MM.1S (cell line): ENCODE results near the gene ATF1.

Experiments
- DNase-seq: peaks from one replicate; pipeline ENCODE4 v3.0.0-alpha.2; 2015
- H2AFZ ChIP-seq: fragments of 300-600 bp; sonication (generic); 2 replicates; pipeline ENCODE4 v1.6.0; 2016; ENCODE audit warnings: antibody characterized with exemption, low read length
- H3F3A ChIP-seq: fragments of 300-600 bp; sonication (generic); 2 replicates; pipeline ENCODE4 v1.6.1; 2016; ENCODE audit warnings: mild to moderate bottlenecking, antibody characterized with exemption, low read length, moderate library complexity, mixed read lengths; ENCODE audit not compliant: insufficient read depth
- H3K27ac ChIP-seq: fragments of 300-600 bp; sonication (generic); 2 replicates; pipeline ENCODE4 v1.5.1; 2016; ENCODE audit warnings: mild to moderate bottlenecking, low read length
- H3K27me3 ChIP-seq: fragments of 300-600 bp; sonication (generic); replicated peaks from 2 replicates; pipeline ENCODE4 v1.6.0; 2016; ENCODE audit warnings: low read length; ENCODE audit not compliant: insufficient read depth
- H3K36me3 ChIP-seq: fragments of 300-600 bp; sonication (generic); replicated peaks from 2 replicates; pipeline ENCODE4 v1.6.1; 2016; ENCODE audit warnings: mild to moderate bottlenecking, low read length, mixed read lengths; ENCODE audit not compliant: insufficient read depth
- H3K4me1 ChIP-seq: fragments of 300-600 bp; sonication (generic); 2 replicates; pipeline ENCODE4 v1.6.1; 2016; ENCODE audit warnings: low read length, mixed read lengths
- H3K4me2 ChIP-seq: fragments of 300-600 bp; sonication (generic); 2 replicates; pipeline ENCODE4 v1.6.0; 2016; ENCODE audit warnings: low read depth, low read length
- H3K4me3 ChIP-seq: fragments of 300-600 bp; sonication (generic); 2 replicates; pipeline ENCODE4 v1.5.1; 2016; ENCODE audit warnings: low read length, mixed read lengths
- H3K79me2 ChIP-seq: fragments of 300-600 bp; sonication (generic); 2 replicates; pipeline ENCODE4 v1.6.1; 2016; ENCODE audit warnings: mixed run types, low read length, mixed read lengths
- H3K9ac ChIP-seq: fragments of 300-600 bp; sonication (generic); 2 replicates; pipeline ENCODE4 v1.6.1; 2016; ENCODE audit warnings: low read length, mixed read lengths
- H3K9me2 ChIP-seq: fragments of 300-600 bp; sonication (generic); replicated peaks from 2 replicates; pipeline ENCODE4 v1.6.1; 2016; ENCODE audit warnings: mild to moderate bottlenecking, low read length, mixed read lengths; ENCODE audit not compliant: insufficient read depth
- H3K9me3 ChIP-seq: fragments of 300-600 bp; sonication (generic); replicated peaks from 2 replicates; pipeline ENCODE4 v1.6.1; 2016; ENCODE audit warnings: mild to moderate bottlenecking, low read length, mixed read lengths; ENCODE audit not compliant: insufficient read depth
- H4K20me1 ChIP-seq: fragments of 300-600 bp; sonication (generic); 2 replicates; pipeline ENCODE4 v1.6.1; 2016; ENCODE audit warnings: mild to moderate bottlenecking, low read length, moderate library complexity, mixed read lengths; ENCODE audit not compliant: insufficient read depth
- CTCF ChIP-seq: fragments of 300-600 bp; sonication (generic); IDR thresholded peaks from 2 replicates; pipeline ENCODE4 v1.5.1; 2016; ENCODE audit warnings: antibody characterized with exemption, low read length, mixed read lengths
- EZH2 ChIP-seq: fragments of 300-600 bp; sonication (generic); optimal IDR thresholded peaks from 2 replicates; pipeline ENCODE3; 2017; ENCODE audit warnings: low read depth, mild to moderate bottlenecking, antibody characterized with exemption, low read length, mixed read lengths
- EZH2phosphoT487 ChIP-seq: fragments of 300-600 bp; sonication (generic); IDR thresholded peaks from 2 replicates; pipeline ENCODE4 v1.6.1; 2018; ENCODE audit warnings: antibody characterized with exemption, low read length

The ATF1 gene

GRCh38 chr12:50751948-50752721 lies 11.8 kb upstream of the ATF1 start:
- H3K79me2 ChIP-seq: no peaks in the 10 kb centered on the region
- H3F3A ChIP-seq: no peaks in the 10 kb centered on the region
- H3K4me3 ChIP-seq: no peak overlapping the region
- no peak overlapping the region for H3K9ac ChIP-seq
- peaks cover 10% of the 10 kb centered on the region for H3K4me1 ChIP-seq
- H3K27ac ChIP-seq: peak overlapping the region; percentile 16; the same call in 1 of the 2 replicates
- H3K27me3 ChIP-seq: no peaks in the 10 kb centered on the region
- peak; percentile 55 for DNase-seq
- H4K20me1 ChIP-seq: no peaks in the 10 kb centered on the region
- H3K9me2 ChIP-seq: no peaks in the 10 kb centered on the region
- H3K9me3 ChIP-seq: no peaks in the 10 kb centered on the region
- no peak overlapping the region for H2AFZ ChIP-seq
- H3K4me2 ChIP-seq: peak overlapping the region; percentile 12; the same call in 1 of the 2 replicates
- H3K36me3 ChIP-seq: no peaks in the 10 kb centered on the region
- no peak for TF ChIP-seq CTCF
- TF ChIP-seq EZH2phosphoT487: no peak
- TF ChIP-seq EZH2: no peak

- Histone ChIP-seq H4K20me1 (no peaks in the 10 kb centered on the region), H3K27me3 (no peaks in the 10 kb centered on the region), H3K79me2 (no peaks in the 10 kb centered on the region), H3K9ac (no peak overlapping the region), H3K4me2 (no peak overlapping the region), H2AFZ (no peak overlapping the region), H3K36me3 (no peaks in the 10 kb centered on the region), H3K9me3 (no peaks in the 10 kb centered on the region), H3K4me3 (no peak overlapping the region), H3K27ac (no peak overlapping the region), H3K4me1 (peaks cover 10% of the 10 kb centered on the region), H3K9me2 (no peaks in the 10 kb centered on the region), H3F3A (no peaks in the 10 kb centered on the region)
- TF ChIP-seq CTCF (no peak), EZH2phosphoT487 (no peak), EZH2 (no peak)
- no peak for DNase-seq
These were observed 10.6 kb upstream of the ATF1 start for GRCh38 chr12:50753232-50753769.

GRCh38 chr12:50764286-50765094 lies 589 bp downstream of the ATF1 start:
- TF ChIP-seq CTCF: no peak
- no peak for TF ChIP-seq EZH2phosphoT487
- TF ChIP-seq EZH2: no peak
- Histone ChIP-seq H3K4me2 (peak overlapping the region; percentile 55), H3K36me3 (no peaks in the 10 kb centered on the region), H3K4me3 (peak overlapping the region; percentile 84), H3K27ac (peak overlapping the region; percentile 91), H3K9me3 (no peaks in the 10 kb centered on the region), H4K20me1 (no peaks in the 10 kb centered on the region), H2AFZ (peak overlapping the region; percentile 91), H3K4me1 (peaks cover 16% of the 10 kb centered on the region; the same call in 1 of the 2 replicates), H3K9me2 (no peaks in the 10 kb centered on the region), H3K27me3 (no peaks in the 10 kb centered on the region), H3K79me2 (peaks cover 57% of the 10 kb centered on the region), H3F3A (peaks cover 18% of the 10 kb centered on the region), H3K9ac (peak overlapping the region; percentile 98)
- DNase-seq: peak; percentile 69
